ENCODE results near the gene ONECUT3.

ONECUT3 gene

GRCh38 chr19:1739960-1740629 lies 13.2 kb upstream of the ONECUT3 start:
- in situ Hi-C loops (cut with MboI; ENCODE audit: low sequenced_read_pairs), result no loop called here

DNA sequence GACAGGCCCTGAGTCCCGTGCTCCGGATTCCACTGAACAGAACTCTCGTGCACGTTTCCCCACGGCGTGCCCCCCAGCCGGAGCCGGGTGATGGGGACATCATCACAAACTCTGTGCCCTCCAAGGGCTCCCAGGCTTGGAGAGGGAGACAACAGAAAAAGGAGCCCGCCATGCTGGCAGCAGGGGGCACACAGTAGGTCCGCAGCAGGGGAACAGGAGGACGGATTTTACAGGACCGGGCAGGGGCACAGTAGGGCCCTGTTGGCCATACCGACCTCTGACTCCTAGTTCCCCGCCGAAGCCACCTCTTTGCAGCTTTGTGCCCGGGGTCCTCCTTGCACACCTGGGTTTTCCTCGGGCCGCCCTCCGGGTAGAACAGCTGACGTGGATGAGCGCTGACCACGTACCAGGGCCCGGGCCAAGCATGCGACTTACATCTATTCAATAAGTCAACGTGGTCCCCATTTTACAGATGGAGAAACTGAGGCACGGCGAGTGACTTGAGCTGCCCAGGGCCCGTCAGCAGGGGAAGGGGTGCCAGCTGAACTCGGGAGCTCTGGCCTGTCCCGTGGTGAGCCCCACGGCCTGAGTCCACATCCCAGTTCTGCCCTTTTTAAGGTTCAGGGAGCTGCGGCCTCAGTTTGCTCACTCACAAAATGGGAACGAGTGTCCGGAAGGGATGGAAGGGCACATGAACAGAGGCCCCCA lies 10.2 kb upstream of the ONECUT3 start:
- in situ Hi-C loops (cut with MboI; ENCODE audit: low sequenced_read_pairs), result no loop called here

GRCh38 chr19:1744133-1744665 lies 9.1 kb upstream of the ONECUT3 start:
- in situ Hi-C loops (cut with MboI; ENCODE audit: low sequenced_read_pairs), result no loop called here

DNA sequence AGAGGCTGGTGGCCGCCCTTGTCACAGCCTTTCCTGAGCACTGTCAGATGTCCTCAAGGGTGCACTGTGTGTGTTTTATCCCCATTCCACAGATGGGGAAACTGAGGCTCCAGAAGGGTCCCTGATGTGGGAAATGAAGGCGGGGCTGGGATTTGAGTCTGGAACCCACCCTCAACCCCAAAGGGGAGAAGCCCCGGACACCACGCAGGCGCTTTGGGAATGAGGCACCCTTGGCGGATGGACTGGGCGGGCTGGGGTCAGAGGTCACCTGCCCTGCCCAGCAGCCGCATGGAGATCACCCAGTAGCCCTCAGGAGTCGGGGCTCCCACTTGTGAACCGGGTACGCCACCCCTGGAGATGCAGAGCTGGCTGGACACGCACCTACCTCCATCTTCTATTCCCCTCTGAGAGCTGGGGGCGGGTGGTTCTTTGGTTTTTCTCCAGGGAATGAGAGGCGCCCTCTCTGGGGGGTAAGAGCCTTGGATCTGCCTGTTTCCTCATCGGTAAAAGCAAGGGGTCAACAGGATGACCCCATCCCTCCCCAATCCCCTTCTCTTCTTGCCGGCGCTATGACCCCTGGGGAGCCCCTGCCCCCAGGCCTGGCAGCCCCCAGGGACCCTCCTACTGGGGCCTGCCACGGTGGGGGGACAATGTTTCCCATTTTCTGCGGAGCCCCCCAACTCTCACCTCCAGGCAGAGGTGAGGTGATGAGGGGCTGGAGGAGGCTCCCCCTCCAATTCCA lies 8.3 kb upstream of the ONECUT3 start:
- in situ Hi-C loops (cut with MboI; ENCODE audit: low sequenced_read_pairs), result no loop called here

DNA sequence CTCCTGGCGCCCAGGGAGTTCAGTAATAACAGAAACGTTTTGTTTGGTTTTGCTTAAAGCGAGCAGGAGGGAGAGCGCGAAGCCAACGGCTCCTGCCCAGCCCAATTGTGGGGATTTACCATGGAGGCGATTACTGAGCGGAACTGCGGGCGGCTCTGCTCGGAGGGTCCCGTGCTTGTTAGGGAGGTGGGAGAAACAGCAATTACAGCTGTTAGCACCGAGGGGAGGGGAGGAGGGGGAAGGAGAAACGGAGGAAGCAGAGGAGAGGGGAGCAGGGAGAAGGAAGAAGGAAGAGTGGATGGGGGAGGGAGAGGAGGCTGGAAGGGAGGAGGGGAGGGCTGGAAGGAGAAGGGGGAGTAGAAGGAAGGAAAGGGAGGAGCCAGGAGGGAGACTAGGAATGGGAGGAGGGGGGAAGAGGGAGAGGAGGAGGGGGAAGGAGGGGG lies 7.7 kb upstream of the ONECUT3 start:
- in situ Hi-C loops (cut with MboI; ENCODE audit: low sequenced_read_pairs), result no loop called here

DNA sequence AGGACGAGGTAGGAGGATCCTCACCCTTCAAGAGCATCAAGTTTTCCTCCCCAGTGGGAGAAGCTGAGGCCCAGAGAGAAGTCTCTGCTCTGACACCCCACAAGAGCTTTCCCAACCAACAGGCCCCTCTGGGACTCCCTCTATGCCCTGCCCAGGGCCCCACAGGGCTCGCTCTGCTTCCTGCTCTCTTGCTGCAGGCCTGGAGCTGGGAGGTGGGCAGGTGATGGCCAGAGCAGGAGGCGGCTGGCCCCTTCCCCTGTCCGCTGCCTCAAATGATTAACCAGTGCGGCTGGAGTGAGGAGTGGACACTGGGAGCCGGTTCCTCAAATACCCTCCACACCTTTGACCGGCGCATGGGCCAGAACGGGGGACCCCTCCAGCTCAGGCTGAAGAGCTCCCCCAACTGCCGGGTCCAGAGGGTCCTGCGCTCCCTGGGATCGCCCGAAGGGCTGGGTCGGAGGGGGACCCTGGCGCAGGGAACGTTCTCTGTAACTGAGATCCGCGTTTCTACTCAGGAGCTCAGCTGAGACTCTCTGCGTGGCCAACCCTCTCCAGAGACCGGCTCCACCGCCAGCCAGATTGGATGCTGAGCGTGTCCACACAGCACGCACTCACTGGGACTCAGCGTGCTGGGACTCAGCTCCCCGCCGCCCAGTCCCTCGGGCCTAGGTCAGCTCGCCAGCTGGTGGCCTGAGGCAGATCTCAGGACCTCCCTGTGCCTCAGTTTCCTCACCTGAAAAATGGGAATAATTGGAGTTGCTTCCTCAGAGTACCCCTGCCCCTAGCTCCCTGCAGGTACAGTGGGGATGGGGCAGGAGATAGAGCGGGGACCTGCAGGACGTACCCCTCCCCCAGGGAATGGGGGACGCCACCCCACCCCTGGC lies 6.7 kb upstream of the ONECUT3 start:
- in situ Hi-C loops (cut with MboI; ENCODE audit: low sequenced_read_pairs), result no loop called here

GRCh38 chr19:1747285-1748114 lies 5.8 kb upstream of the ONECUT3 start:
- in situ Hi-C loops (cut with MboI; ENCODE audit: low sequenced_read_pairs), result no loop called here

DNA sequence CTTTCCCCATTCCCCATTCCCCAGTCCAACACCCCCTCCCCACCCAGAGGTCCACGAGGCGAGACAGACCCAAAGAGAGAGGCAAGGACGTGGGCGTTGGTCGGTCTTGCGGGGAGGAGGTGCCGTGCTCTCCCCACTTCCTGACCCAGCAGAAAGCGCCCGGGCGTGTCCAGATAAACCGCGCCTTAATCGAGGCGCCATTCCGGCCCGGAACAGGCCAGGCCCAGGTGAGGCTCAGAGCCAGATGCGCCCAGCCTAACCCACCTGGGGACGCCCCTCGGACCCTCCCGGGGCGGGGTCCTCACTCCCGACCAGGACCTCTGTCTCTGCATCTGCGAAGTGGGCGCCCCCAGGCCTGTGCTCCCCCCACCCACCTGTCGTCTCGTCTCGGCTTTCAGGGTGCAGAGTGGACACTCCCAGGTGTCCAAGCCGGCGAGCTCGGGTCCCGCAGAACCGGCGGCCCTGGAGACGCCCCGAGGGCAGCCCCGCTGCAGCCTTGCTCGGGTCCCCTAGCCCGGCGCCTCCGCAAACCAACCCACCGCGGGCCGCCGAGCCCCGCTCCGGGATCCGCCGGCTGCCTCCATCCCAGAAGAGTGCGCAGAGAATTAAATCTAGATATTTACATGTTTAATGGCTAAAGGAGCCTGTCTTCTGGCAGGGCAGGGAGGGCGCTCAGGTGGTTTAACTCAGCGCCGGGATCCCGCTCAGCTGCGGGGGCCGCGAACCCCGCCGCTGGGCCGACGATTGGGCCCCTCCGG lies 5.0 kb upstream of the ONECUT3 start:
- in situ Hi-C loops (cut with MboI; ENCODE audit: low sequenced_read_pairs), result no loop called here

GRCh38 chr19:1748873-1749341 lies 4.4 kb upstream of the ONECUT3 start:
- in situ Hi-C loops (cut with MboI; ENCODE audit: low sequenced_read_pairs), result no loop called here

DNA sequence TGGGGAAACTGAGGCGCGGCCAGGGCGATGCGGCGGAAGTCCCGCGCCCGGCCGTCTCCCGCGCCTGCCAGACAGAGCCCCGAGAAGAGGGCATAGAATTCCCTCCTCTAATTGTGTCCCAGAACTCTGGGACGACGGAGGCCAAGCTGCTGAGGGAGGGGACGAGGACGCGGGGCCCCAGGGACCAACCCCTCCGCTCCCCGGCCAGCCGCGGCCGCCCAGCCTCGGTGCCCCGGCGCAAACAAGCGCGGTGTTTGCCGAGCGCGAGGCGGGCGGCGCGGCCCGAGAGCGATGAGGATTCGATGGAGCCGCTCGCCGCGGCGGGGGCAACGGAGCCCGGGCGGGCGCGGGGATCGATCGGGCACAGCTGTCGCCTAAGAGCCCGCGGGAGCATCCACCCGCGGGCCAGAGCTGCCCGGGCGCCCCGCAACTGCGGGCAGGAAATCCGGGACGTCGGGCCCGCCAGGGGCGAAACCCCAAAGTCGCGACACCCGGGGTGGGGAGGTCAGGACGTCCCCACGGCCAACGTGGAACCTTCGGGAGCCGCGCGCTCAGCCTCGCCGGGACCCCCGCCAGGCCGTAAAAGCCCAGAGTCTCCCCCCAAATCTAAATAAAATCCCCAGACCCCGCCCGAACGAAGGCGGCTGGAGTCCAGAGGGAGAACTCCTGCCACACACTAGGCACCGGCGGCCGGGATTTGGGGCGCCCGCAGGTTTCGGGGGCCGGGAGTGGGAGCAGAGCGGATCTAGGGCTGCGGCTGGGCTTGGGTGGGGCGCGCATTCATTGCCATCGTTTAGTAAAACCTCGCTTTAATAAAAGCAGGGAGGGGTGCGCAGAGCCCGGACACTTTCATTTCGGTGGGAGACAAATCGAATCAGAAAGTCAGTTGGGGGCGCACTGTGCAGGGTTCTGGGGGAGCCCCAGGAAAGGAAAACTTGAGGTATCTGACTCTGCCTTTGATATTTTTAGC lies 3.6 kb upstream of the ONECUT3 start:
- in situ Hi-C loops (cut with MboI; ENCODE audit: low sequenced_read_pairs), result no loop called here

- in situ Hi-C loops (cut with MboI; ENCODE audit: low sequenced_read_pairs), result no loop called here
Measured at GRCh38 chr19:1750343-1751021, 2.8 kb upstream of the ONECUT3 start.

DNA sequence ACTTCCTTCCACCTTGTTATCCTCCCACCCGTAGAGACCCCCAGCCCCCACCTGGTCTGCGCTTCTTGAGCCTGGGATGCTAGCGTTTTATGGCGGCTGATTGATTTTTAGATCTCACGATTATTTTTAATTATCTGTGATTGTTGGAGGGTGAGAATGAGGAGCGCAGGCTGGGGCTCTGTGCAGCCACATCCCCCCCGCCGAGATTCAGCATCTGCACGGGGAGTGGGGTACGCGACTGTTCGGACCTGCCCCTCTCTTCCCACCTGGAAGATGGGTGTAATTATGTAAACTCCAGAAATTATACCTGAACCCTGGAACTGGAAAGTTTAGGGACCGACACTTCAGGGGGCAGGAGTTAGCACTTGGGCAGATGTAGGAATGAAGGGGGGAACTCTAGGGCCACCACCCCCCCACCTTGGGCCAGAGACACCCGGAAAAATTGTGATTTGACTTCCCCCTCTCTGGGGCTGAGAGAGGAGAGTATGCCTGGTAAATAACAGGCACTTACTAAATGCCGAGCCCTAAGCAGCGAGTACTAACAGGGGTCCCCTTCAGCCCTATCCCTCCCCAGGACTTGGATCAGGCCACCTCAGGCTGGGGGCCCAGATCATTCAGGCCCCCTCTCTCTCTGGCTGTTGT lies 1.8 kb upstream of the ONECUT3 start:
- in situ Hi-C loops (cut with MboI; ENCODE audit: low sequenced_read_pairs), result no loop called here

GRCh38 chr19:1752009-1752756 lies 1.1 kb upstream of the ONECUT3 start:
- in situ Hi-C loops (cut with MboI; ENCODE audit: low sequenced_read_pairs), result no loop called here

DNA sequence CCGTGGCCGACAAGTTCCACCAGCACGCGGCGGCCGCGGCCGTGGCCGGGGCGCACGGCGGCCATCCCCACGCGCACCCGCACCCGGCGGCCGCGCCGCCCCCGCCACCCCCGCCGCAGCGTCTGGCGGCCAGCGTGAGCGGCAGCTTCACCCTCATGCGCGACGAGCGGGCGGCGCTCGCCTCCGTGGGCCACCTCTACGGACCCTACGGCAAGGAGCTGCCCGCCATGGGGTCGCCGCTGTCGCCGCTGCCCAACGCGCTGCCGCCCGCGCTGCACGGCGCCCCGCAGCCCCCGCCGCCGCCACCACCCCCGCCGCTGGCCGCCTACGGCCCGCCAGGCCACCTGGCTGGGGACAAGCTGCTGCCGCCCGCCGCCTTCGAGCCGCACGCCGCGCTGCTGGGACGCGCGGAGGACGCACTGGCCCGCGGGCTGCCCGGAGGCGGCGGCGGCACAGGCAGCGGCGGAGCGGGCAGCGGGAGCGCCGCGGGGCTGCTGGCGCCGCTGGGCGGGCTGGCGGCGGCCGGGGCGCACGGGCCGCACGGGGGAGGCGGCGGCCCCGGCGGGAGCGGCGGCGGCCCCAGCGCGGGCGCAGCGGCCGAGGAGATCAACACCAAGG lies 821 bp downstream of the ONECUT3 start:
- in situ Hi-C loops (cut with MboI; ENCODE audit: low sequenced_read_pairs), result no loop called here

DNA sequence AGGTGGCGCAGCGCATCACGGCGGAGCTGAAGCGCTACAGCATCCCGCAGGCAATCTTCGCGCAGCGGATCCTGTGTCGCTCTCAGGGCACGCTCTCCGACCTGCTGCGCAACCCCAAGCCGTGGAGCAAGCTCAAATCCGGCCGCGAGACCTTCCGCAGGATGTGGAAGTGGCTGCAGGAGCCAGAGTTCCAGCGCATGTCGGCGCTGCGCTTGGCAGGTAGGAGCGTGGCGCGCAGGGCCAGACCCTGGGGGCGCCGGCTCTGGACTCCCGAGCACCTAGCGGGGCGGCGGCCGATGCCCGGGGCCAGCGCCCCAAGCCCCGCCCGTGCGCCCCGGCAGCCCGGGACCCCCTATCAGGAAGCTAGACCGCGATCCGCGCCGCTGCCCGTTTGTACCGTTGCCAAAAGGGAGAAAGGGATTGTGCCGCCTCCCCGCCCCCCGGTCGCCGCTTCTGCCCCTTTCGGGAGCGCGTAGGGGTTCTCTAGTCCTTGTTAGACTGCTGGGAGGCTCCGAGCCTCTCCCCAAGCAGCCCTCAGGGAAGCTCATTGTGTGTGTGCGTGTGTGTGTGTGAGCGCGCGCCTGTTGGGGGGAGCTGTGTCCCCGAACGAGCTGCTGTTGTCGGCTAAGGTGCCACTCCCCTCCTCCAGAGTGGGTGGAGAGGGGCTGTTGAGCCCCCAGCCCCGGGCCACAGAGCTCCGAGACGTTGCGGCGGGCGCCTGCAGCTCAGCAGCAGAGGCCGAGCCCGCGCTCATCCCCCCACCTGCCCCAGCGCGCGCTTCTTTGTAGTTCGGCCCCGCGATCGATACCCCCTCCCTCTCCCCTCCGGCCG lies 1.5 kb downstream of the ONECUT3 start:
- in situ Hi-C loops (cut with MboI; ENCODE audit: low sequenced_read_pairs), result no loop called here
